Posterior cingulate gyrus (tissue), 11 donors: Measurements from ENCODE around the gene OR52L1.
"Not testable (repeated sequence)": the region's sequence is repeated elsewhere in the genome, so short reads cannot be mapped to it uniquely, and the experiment has no call there.

Source experiments
- DNase-seq, 10 donors: peaks; one replicate each; pipeline versions ENCODE4 v3.0.0 to v3.0.0-alpha.2; 2020 to 2021; ENCODE audit warnings: mixed read lengths in 3 of 10
- intact Hi-C: fragments of 100-400 bp; cut with DNase I; formaldehyde crosslinking; loops from one replicate; pipeline ENCODE4 v1.15.1; 2023

Gene OR52L1

DNA sequence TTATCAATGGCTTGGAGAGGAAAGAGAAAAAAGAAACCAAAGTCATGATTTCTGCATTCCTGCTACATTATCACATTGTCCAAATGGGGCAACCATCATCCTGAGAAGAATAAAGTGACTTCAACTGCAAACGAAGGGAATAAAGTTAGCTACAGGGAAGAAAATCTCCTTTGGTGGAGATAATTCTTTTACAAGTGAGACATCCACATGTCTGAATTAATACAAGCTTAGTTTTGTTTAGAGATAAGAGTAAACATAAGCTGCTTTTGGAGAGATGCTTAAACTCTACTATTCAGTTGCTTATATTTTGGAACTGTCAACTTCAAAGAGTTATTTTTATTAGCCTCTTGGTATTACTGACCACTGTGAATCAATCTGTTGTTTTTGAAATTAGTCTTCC is at the start of gene OR52L1:
OR52L1 (minus strand) TSS at position 101 of the 400 bp plus-strand sequence; CDS start at position 46, 55 bp downstream.
- intact Hi-C loops = no loop called here
- no peak for DNase-seq

DNA sequence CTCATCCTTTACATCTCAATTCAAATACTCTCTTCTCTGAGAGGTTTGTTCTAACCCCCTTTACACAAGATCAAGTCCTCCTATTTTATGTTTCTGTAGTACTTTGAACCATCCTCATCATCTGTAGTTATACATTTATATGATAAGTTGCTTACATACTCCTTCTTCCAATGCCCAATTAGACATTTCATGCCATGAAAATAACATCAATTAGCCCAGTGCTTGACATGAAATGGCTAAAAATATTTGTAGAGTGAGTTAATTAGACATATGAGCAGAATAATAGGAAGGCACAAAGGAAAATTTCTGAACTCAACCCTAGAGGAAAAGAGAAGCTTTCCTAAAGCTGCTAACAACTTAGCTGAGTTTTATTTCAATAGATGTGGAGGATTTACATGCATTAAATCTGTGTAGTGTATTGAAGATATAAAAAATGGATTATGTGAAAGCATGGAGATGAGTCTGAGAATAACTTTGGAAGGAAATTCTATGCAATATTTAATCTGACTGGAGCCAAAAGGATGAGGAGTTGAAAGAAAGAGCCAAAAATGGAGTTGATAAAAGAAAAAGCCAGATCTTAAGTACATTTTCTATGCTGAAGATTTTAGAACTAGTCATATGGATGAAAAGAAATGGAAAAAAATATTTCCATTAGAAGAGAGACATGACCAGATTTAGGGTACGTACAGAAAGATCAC is 44.1 kb upstream of the OR52L1 start, which contains the start of gene OR56A1:
OR56A1 (minus strand) TSS at position 51 of the 698 bp plus-strand sequence. CDS start 3,066 bp downstream, outside the sequence.
- intact Hi-C loops = no loop called here

DNA sequence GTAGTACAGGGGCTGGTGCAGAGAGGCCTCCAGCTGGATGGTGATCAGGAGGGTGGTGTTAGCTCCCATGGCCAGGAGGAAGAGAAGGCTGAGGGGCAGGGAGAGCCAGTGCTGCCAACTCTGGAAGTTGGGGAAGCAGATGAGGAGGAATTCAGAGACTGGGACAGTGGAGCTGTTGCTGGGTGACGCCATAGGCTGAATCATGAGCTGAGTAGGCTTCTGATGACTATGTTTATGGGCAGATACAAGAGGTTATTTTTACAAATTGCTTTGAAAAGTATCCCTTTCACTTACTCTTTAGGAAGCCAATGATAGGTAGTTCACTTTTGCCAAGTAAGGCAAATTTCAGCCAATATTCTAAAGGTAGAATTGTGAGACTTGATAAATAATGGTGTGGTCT is 40.7 kb upstream of the OR52L1 start:
- DNase-seq = no peak
- intact Hi-C loops = no loop called here

More for the DNA sequence above, 44.1 kb upstream of the OR52L1 start, which contains the start of gene OR56A1:
- DNase-seq = no peak

DNA sequence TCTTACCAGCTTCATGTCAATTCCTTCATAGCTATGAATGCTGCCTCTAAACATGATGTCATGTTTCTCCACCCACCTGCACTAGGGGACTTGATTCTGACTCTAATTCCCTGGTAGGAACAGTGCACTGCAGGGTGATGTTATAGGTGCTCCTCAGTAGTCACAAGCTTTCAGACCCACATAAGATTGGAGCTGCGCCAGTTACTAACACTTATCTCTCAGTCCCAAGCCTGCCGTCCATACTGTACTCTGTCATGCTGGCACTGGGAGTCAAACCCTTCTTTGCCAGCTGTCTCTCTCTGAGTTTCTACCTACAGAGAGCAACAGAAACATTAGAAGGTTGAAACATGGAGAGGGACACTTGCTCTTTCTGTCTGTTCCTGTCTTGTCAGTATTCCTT is 38.3 kb upstream of the OR52L1 start:
- DNase-seq = no peak
- intact Hi-C loops = no loop called here

DNA sequence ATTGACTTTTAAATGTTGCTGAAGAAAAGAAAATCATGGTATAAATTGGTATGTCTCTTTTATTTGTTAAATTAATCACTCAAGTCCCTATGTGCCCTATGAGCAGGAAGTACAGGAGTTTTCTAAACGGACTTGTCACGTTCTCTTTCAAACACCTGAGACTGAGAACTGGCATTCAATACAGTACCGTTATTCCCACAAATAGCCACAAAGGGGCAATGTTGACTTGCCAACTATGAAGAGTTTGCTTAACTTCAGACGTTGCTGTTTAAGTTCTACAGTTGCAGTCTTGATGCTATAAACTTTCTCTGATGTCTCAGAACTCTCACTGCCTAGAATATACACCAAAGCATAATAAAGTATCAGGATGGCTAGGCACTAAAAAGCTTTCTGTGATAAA is 36.2 kb upstream of the OR52L1 start:
- intact Hi-C loops = loop anchor here (5.0 kb wide), 2 partner anchors 294 to 339 kb away; no protein-coding TSS in a partner anchor
- DNase-seq = no peak

DNA sequence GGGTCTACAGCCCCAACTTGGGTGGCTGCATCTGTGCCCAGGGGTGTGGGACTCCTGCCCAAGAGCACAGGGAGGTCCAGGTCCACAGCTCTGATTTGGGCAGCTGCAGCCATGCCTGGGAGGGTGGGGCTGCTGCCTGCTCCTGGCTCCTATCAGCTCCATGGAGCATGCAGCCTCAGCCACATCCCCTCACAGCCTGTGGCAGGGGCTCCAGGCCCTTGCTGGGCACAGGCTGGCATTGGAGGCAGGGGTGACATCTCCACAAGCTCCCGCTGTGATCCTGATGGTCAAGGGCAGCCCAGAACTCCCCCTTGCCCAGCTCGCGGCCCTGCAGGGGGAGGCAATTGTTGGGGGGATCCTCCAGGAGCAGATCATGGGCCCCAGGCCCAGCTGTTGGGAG is 26.3 kb upstream of the OR52L1 start:
- peak in 2 of 10 donors; percentile 74 to 77 for DNase-seq
- intact Hi-C loops = no loop called here

DNA sequence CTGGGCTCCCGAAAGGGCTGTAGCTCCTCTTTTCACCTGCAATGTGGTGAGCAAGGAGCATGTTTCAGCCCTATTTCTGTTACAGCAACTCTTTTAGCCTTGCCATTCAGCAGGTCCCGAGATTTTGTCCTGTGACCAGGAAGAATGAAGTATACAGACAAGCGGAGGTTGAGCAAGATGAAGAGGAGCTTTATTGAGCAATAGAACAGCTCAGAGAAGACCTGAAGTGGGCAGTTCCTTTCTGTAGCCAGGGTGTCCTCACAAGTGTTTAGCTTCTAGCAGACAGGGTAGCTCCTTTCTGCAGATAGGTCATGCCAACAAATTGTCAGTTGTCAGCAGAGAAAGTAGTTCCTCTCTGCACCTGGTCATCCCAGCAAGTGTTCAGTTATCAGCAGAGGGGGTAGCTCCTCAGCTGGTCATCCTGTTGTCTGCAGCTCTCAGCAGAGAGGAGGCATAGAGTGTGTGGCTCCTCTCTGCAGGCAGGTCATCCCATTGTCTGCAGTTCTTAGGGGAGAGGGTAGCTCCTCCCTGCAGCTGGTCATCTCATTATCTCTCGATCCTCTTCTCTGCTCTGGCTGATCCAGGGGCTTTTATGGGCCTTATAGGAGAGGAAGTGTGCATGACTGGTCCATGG is 25.4 kb upstream of the OR52L1 start:
- intact Hi-C loops = no loop called here
- no peak for DNase-seq

DNA sequence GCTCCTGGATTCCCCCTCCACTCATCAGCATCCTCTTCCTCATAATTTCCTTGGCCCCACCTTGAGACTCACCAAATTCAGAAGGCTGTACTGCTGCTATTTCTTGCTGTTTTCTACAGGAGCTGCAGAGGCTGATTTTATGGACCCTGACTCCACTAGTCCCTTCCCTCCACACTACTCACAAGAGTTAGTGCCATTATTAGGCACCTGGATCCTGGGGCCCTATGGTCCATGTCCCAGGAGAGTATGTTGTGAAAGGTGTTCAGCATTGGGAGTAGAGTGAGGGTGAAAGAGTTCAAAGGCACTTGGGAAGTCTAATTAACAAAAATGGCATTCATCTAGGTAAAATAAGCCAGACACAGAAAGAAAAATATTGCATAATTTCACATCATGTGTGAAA is 20.1 kb upstream of the OR52L1 start, which contains the start of gene OR56A4:
OR56A4 (minus strand) TSS at position 101 of the 400 bp plus-strand sequence. CDS start 3,954 bp downstream, outside the sequence.
- intact Hi-C loops = no loop called here
- DNase-seq = no peak

DNA sequence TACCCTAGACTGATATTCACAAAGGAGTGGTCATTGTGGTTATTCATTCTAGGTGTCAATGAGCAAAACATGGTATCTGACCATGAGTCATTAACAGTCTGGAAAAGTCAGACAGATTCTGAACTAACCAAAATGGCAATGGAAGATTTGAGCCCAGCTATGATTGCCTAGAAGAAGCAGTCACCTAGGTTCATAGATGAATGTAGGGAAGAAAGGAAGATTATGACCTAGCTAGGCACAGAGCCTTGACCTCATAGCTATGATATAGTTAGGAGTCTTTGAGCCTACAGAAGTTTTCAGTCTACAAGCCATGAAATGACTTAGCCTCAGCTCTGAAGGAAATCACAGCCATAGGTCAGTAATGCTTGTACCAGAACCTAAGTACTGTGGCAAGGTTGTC is 19.6 kb upstream of the OR52L1 start:
- no peak for DNase-seq
- intact Hi-C loops = no loop called here

DNA sequence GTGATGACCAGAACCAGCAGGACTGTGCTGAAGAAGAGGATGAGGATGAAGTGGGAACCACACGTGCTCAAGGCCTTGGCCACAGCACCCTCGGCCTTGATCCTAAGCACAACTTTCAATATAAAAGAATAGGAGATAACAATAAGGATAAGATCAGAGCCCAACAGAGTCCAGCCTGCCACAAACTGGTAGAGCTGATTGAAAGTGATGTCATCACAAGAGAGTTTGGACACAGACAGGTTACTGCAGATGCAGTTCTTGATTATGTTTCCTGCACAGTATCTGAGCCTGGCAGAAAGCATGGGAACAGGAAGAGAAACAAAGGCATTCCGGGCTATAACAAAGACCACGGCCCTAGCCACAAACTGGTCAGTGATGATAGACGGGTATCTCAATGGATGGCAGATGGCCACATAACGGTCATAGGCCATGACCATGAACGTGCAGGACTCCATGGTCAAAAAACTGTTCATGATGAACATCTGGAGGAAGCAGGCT is 15.5 kb upstream of the OR52L1 start:
- no peak for DNase-seq
- intact Hi-C loops = no loop called here

DNA sequence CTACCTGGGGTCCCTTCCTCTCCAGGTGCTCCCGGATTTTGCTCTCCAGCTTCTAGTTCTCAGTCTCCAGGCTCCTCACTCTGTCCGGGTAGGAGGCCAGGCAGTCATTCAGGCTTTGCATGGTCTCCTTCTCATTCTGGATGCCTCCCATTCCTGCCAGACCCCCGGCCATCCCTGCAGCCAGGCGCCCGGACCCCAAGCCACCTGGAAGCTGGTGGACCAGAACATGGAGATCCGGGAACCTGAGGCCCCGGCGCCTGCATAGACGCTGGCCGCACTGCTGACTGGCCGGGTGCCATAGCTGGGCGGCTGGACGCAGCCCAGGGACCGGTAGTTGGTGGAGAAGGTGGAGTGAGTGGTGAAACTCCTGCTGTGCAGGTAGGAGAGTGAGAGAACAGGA is 8.0 kb upstream of the OR52L1 start:
- DNase-seq = peak in 2 of 10 donors; percentile 27 to 75
- intact Hi-C loops = no loop called here

DNA sequence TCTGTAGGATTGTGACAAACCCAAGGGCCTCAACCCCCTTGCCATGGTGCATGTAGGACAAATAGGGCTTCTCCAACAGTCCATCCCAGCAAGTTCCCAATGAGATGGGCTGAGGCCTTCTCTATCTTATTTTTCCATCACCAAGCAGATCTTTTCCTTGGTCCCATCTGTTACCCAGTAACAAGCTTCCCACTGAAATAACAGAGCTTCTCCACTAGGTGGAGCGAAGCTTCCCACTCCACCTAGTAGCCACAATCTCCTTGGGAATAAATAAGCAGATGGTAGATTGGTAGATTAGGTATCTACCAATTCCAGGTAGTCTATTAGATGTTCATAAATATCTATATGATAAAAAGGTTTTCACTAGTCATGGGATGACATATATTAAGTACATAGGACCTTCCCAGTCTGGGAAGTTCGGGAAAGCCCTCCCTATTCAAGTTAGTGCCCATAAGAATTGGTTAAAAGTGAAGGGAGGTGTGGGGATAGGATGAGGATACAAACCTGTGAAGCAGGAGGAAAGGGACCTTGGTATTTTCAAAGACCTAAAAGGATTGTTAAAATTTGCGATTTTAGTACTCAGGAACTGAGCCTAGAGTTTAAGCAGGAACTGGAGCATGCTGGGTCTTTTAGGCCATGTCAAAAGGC is 5.9 kb upstream of the OR52L1 start:
- DNase-seq = no peak
- intact Hi-C loops = no loop called here

DNA sequence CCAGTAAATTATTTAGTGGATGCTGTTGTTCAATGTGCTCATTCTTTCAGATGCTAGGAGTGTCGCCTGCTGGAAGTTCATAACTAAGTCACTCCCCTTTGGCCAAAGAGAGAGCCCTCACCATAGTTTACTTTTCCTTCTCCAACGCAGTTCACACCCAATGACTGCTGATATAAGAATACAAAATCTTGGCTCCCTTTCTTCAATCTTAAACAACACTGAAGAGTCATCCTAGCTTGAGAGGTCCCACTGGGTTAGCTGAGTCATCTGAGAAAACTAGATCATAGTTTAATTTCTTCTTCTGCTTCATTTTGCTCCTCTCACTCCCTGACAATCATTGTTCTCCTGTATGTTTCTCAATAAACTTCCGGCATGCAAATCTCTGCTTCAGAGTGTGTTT is 5.4 kb upstream of the OR52L1 start:
- intact Hi-C loops = no loop called here
- no peak for DNase-seq

DNA sequence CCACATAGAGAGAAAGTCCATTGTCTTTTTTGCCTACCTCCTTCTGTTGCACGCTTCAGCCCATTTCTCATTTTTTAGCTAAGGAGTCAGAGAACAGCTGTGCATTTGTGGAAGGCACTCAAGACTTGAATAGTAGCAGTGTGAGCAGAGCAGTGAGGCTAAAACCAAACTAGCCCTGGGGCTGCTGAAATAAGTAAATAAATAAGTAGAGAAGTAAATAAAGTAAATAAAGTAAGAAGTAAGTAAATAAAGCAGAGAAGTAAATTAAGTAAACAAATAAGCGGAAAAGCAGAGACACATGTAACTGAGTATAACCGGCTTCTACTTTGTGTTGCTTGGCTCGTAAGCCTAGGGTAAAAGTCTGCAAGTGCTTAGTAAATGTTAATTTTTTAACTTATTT is 2.4 kb upstream of the OR52L1 start:
- no peak for DNase-seq
- intact Hi-C loops = no loop called here

DNA sequence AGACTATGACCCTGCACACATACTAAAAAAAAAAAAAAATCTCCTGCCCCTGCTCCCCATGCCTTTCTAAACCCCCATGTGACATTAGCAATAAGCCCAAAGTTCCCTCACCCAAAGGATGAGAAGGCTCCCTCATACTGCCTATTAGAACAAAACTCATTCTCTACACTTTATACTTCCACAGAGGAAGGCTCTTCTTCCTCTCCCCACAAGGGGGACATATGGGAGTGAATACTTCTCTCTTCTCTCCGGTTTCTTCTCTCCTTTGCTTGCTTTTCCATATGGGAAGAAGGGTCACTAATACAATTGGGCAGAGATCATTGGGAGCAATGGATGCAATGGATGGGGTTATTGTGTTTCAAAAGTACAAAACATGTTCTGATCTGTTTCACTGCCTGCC is 3.3 kb downstream of the OR52L1 start:
- intact Hi-C loops = no loop called here
- DNase-seq = no peak

DNA sequence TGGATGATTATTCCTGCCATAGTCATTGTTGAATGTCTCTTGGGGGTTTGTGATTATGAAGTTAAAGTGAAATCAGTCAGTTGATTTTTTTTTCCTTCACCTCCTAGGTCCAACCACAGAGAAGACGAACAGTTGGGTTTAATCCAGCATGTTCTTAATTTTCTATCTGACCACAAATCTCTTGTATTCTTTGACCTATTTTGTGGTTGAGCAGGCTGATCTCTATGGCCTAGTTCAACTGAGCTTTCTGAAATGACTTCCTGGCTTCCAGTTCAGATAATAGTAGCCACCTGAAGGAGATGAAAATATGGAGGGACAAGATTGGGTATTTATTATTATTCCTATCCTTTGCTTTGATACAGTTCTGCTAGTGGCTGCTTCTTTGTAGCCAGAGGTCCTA is 13.3 kb downstream of the OR52L1 start:
- intact Hi-C loops = no loop called here
- no peak for DNase-seq

DNA sequence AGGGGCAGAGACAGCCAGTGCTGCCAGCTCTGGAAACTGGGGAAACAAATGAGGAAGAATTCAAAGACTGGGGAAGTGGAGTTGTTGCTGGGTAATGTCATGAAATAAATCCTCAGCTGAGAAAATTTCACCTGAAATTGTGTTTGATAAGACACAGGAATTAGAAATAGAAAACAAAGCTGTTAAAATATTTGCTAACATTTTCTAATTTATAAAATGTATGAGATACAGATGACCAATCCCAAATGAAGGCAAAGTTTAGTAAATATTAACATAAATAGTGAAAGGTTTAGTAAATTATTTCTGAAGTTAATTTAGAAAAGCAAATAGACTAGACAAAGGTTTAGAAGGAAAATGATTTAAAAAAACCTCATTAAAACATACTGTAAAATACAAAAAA is 18.4 kb downstream of the OR52L1 start, which contains the start of gene OR56A5:
OR56A5 (minus strand) TSS at position 101 of the 400 bp plus-strand sequence; CDS start at position 101, 0 bp downstream.
- no peak for DNase-seq
- intact Hi-C loops = no loop called here

DNA sequence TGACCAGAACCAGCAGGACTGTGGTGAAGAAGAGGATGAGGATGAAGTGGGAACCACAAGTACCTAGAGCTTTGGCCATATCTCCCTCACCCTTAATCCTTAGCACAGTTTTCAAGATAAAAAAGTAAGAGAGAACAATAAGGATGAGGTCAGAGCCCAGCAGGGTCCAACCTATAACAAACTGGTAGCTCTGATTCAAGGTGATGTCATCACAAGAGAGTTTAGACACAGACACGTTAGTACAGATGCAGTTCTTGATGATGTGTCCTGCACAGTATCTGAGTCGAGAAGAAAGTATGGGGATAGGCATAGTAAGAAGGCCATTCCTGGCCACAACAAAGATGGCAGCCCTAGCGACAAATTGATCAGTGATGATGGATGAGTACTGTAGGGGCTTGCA is 19.1 kb downstream of the OR52L1 start:
- DNase-seq = no peak
- intact Hi-C loops = no loop called here

DNA sequence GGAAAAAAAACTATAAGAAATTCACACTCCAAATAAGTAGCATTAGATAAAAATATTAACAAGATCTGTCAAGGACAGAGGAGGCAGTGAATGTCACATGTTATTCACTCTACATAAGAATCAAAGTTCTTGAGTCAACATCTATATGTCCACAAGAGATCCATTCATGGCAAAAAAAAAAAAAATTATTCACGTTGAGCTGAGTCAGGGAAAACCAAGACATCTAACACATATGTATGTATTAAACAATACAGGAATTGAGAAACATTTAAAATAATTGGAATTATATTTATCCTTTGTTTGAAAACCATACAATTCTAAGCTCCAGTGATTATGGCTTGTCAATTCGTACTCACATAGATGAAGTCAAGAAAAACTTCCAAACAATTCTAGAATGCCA is 19.8 kb downstream of the OR52L1 start:
- no peak for DNase-seq
- intact Hi-C loops = no loop called here

DNA sequence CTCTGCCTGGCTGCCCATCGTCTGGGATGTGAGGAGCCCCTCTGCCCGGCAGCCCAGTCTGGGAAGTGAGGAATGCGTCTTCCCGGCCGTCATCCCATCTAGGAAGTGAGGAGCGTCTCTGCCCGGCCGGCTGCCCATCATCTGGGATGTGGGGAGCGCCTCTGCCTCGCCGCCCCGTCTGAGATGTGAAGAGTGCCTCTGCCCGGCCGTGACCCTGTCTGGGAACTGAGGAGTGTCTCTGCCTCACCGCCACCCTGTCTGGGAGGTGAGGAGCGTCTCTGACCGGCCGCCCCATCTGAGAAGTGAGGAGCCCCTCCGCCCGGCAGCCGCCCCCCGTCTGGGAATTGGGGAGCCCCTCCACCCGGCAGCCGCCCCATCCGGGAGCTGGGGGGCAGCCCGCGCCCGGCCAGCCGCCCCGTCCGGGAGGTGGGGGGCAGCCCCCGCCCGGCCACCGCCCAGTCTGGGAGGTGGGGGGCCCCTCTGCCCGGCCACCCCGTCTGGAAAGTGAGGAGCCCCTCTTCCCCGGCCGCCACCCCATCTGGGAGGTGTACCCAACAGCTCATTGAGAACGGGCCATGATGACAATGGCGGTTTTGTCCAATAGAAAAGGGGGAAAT is 26.0 kb downstream of the OR52L1 start:
- peak in 1 of 10 donors; percentile 81 for DNase-seq
- intact Hi-C loops = not testable (repeated sequence)

DNA sequence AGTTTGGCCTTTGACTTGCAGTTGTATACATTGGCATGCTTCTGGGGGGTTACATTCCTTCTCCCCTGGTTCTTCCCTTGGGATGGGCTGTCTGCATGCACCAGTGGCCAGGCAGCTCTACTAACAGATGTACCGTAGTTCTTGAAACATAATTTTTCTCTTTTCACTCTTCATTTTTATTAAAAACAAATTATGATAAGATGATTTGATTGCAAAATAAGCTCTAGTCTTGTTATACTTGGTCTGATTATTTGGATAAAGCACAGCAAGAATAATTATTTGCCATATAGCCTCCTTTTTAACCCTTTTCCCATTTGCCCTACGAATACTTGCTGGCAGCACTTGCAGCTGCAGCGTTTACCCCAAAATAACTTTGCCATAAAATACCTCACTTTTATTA is 31.2 kb downstream of the OR52L1 start:
- DNase-seq = no peak
- intact Hi-C loops = no loop called here
